GM12872 (cell line): ENCODE measurements around the gene TRIM9.

Experiments
- TF ChIP-seq, protein P1 (sequence below): IDR thresholded peaks from 3 replicates; pipeline ENCODE4 v1.5.1; 2011; ENCODE audit warnings: low read depth, mild to moderate bottlenecking, low read length, moderate library complexity; ENCODE audit not compliant: insufficient read depth

Gene TRIM9

DNA sequence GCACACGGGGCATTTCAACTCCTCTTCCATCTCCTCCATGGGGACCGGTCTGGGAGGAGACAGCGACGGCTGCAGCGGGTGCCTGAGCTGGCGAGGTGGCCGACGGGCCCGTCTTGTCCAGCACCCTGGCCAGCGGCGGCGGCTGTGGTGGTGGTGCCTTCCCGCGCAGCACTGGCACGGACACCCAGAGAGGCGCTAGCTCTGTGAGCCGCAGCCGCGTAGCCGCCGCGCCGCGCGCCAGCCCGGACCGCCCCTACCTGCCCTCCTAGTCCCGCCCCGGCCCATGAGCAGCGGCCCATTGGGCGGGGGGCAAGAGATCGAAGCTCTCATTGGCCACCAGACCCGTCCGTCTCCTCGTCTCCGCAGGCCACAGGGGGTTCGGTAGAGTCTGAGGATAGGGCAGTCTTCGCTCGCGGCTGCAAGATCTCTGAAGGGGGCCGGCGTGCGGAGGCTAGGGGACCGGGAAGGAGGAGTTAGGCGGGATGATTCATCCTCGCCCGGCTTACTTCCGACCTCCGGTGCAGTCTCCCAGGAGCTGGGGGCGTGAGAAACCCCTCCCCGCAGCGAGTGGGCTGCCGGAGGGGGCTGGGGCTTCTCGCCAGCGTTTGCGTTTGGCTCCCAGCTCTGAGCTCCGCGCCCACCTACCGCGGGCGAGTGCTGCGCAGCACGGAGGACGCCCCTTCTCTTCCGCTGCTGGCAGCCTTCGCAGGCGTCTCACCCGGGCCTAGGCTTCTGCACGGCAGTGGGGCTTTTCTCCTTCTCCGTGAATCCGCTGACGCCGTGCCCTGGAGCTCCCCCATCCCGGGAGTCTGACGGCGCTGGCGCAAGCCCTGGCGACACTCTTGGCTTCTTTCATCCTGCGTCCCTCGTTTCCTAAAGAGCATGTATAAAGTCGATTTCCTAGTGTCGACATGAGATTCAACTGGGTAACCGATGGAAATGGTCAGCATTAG, at the start of gene TRIM9:
TSS of gene TRIM9 (minus strand) at position 205 of the 953 bp plus-strand sequence. CDS start at position 39, 166 bp downstream.
- TF ChIP-seq, protein P1, sequence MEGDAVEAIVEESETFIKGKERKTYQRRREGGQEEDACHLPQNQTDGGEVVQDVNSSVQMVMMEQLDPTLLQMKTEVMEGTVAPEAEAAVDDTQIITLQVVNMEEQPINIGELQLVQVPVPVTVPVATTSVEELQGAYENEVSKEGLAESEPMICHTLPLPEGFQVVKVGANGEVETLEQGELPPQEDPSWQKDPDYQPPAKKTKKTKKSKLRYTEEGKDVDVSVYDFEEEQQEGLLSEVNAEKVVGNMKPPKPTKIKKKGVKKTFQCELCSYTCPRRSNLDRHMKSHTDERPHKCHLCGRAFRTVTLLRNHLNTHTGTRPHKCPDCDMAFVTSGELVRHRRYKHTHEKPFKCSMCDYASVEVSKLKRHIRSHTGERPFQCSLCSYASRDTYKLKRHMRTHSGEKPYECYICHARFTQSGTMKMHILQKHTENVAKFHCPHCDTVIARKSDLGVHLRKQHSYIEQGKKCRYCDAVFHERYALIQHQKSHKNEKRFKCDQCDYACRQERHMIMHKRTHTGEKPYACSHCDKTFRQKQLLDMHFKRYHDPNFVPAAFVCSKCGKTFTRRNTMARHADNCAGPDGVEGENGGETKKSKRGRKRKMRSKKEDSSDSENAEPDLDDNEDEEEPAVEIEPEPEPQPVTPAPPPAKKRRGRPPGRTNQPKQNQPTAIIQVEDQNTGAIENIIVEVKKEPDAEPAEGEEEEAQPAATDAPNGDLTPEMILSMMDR, result no peak

DNA sequence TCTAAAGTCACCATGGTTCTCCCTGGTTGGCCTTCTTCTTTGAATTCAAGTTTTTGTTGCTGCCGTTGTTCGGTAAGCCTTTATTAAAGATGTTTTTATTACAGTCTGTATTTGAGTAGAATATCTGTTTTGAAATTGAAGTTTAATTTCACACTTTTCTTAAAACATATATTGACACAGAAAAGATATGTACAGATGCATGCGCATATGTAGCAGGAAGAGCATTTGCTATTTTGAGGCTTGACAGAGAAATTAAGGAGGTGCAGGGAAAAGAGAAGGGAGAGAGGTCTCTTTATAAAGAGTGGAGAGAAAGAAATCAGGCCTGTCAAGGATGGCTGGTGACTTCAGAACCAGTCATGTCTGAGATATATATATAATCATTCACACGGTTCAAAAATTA, 46.0 kb upstream of the TRIM9 start:
- TF ChIP-seq, protein P1, result no peak

GRCh38 chr14:51140338-51140737, 45.4 kb upstream of the TRIM9 start:
- TF ChIP-seq, protein P1, result no peak

DNA sequence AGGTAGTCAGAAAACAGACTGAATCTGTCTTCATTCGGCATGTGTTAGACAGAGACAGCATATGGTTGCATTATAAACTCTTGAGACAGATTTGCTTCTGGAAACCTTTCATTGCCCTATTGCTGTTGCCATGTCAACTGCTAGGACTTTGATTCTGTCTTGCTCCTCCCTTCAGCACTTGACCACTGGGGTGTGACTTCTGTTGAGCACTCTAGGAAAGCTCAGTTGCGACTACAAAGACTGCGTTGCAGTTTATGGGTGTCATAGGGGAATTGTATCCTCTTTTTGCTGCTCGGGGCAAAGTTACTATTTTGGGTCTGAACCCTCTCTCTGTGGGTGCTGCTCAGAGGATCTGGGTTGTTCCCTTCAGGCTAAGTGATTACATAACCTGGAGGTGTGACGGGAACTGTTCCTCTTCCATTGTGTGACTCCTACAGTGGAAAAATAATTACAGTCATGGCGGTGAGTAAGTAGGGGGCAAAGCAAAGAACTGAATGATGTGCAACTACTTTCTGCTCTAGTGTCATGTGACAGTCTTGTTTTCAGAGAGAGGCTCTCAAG, 44.3 kb upstream of the TRIM9 start:
- TF ChIP-seq, protein P1, result no peak

- TF ChIP-seq, protein P1, result no peak
These were observed 43.6 kb upstream of the TRIM9 start for GRCh38 chr14:51138404-51139103.

GRCh38 chr14:51131516-51131915, 36.6 kb upstream of the TRIM9 start:
- TF ChIP-seq, protein P1, result no peak

- TF ChIP-seq, protein P1, result 0 out of 3 replicates have a peak, but pooled peaks have one; percentile 21
These were observed 34.2 kb upstream of the TRIM9 start for GRCh38 chr14:51129130-51129529.
